Smooth muscle cell of trachea (primary cell): ENCODE results near the gene HELZ2. TPM values are rescaled to one million over a fixed set of nuclear protein-coding genes. Genes with fewer than 3 reads are reported as not detected.

Source experiments
- total RNA-seq: library from RNA; depleted of rRNA; stranded (reverse); fragments of >200 nt; gene quantifications from 2 replicates; pipeline ENCODE4 v1.2.1, GENCODE V29; 2014

Gene HELZ2, protein sequence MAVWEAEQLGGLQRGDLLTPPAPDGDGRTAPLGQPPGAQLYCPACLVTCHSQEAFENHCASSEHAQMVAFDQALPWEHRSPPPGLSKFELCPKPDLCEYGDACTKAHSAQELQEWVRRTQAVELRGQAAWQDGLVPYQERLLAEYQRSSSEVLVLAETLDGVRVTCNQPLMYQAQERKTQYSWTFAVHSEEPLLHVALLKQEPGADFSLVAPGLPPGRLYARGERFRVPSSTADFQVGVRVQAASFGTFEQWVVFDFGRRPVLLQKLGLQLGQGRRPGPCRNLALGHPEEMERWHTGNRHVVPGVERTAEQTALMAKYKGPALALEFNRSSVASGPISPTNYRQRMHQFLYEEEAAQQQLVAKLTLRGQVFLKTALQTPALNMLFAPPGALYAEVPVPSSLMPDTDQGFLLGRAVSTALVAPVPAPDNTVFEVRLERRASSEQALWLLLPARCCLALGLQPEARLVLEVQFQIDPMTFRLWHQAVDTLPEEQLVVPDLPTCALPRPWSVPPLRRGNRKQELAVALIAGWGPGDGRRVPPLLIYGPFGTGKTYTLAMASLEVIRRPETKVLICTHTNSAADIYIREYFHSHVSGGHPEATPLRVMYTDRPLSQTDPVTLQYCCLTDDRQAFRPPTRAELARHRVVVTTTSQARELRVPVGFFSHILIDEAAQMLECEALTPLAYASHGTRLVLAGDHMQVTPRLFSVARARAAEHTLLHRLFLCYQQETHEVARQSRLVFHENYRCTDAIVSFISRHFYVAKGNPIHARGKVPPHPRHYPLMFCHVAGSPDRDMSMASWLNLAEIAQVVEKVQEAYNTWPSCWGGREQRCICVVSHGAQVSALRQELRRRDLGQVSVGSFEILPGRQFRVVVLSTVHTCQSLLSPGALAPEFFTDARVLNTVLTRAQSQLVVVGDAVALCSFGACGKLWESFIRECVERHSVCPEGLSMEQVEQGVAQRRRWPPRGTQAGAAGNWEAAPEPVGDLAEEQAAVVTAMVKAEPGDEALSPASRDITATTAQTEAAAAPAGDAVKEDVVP (N-terminal part only)
- 49.3 and 67.3 TPM in 2 replicates for total RNA-seq

GRCh38 chr20:63574156-63574828 is at the start of gene HELZ2:
Gene HELZ2, minus strand, starts transcription at chr20:63574239. Its CDS starts 1,854 bp downstream, at chr20:63572385.

GRCh38 chr20:63553933-63554290 is 20.1 kb downstream of the HELZ2 start, which contains the start of gene FNDC11:
Gene FNDC11, plus strand, starts transcription at chr20:63554159. Its CDS starts 1,505 bp downstream, at chr20:63555664.

DNA sequence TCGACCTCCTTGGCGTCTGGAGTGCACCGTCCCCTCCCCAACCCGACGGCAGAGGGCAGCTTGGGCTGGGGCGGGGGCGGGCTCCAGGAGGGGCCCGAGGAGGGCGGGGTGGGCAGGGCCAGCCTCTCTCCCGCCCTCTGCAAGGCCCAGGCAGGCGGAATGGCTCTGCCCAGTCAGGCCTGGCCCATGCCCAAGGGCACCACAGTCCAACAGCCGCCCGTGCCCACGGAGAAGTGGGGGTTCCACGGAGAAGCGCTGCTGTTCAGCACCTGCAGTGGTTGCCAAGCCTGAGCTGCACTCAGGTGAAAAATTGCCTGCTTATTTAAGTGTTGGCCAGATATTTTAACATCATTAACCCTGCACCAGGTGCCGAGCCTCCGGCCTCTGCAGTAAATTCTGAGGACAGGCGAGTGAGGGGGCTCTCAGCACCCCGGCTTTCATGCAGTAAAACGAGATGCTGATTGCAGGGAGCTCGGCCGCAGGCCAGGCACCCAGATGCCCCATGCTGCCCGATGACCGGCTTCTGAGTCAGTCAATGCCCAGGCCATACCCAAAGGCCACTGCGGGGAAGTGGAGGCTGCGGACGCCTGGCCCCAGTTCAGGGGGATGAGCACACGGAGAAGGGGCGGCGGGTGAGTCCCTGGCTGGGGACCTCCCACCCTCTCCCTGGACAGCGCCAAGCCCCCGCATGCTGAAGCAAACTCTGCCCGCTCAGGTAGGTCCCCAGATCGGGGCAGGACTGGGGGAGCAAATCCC is 26.1 kb downstream of the HELZ2 start, which contains the start of gene SRMS:
TSS of gene SRMS (minus strand) at position 25 of the 756 bp plus-strand sequence. CDS start 286 bp downstream, outside the sequence.

DNA sequence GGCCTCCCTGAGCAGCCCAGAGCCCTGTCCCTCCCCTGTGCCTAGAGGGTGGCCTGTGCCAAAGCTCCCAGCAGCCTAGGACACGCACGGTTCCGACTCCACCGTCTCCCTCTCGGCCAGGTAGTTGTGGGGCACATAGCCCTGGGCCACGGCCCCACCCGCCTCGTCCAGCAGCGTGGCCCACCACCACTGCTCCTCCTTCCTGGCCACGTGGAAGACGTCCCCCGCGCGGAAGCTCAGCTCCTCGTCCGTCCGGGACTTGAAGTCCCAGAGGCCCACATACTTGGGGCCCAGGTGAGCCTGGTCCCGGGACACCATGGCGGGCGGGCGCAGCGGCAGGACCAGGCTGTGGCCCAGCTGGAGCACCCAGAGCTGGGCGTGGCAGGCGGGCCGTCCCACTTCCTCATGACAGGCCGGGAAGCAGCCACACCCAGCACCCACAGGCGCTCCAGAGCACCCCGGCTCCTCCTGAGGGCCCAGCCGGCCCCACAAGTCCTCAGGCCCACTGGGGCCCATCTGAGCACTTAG is 37.0 kb downstream of the HELZ2 start, which contains the start of gene PTK6:
TSS of gene PTK6 (minus strand) at position 380 of the 528 bp plus-strand sequence. CDS start at position 318, 62 bp downstream.

Other genes starting within 250 kb of the HELZ2 start
- not detected in 2 replicates for gene CHRNA4, start 212.9 kb downstream of the HELZ2 start, total RNA-seq
- gene KCNQ2, start 101.6 kb downstream of the HELZ2 start, total RNA-seq: under 0.01 TPM in 1 of 2 replicates, not detected in the other
- gene EEF1A2, start 75.2 kb downstream of the HELZ2 start, total RNA-seq: 0.87 and 8.6 TPM in 2 replicates
- 56.0 and 105 TPM in 2 replicates for gene PPDPF, start 53.5 kb downstream of the HELZ2 start, total RNA-seq
- 0.17 TPM in 1 of 2 replicates, not detected in the other for gene PTK6, start 36.9 kb downstream of the HELZ2 start, total RNA-seq
- not detected in 2 replicates for gene SRMS, start 26.5 kb downstream of the HELZ2 start, total RNA-seq
- gene FNDC11, start 20.1 kb downstream of the HELZ2 start, total RNA-seq: 1.8 and 2.3 TPM in 2 replicates
- gene GMEB2, start 52.9 kb upstream of the HELZ2 start, total RNA-seq: 10.6 and 14.4 TPM in 2 replicates
- 27.2 and 36.7 TPM in 2 replicates for gene STMN3, start 79.2 kb upstream of the HELZ2 start, total RNA-seq
- 12.2 and 14.7 TPM in 2 replicates for gene RTEL1, start 84.1 kb upstream of the HELZ2 start, total RNA-seq
- gene TNFRSF6B, start 122.4 kb upstream of the HELZ2 start, total RNA-seq: 24.3 and 66.5 TPM in 2 replicates
- 39.0 and 42.9 TPM in 2 replicates for gene ARFRP1, start 133.7 kb upstream of the HELZ2 start, total RNA-seq
- gene ZGPAT, start 133.8 kb upstream of the HELZ2 start, total RNA-seq: 19.9 and 24.1 TPM in 2 replicates
- gene LIME1, start 162.4 kb upstream of the HELZ2 start, total RNA-seq: 6.1 and 9.3 TPM in 2 replicates
- gene SLC2A4RG, start 165.5 kb upstream of the HELZ2 start, total RNA-seq: 39.1 and 85.3 TPM in 2 replicates